ENCODE data around the gene UNCX.

The UNCX gene

GRCh38 chr7:1232623-1233332, at the start of gene UNCX:
Gene UNCX (plus strand): TSS chr7:1232872. CDS start chr7:1233018, 146 bp downstream.
- TF ChIP-seq, protein P1, sequence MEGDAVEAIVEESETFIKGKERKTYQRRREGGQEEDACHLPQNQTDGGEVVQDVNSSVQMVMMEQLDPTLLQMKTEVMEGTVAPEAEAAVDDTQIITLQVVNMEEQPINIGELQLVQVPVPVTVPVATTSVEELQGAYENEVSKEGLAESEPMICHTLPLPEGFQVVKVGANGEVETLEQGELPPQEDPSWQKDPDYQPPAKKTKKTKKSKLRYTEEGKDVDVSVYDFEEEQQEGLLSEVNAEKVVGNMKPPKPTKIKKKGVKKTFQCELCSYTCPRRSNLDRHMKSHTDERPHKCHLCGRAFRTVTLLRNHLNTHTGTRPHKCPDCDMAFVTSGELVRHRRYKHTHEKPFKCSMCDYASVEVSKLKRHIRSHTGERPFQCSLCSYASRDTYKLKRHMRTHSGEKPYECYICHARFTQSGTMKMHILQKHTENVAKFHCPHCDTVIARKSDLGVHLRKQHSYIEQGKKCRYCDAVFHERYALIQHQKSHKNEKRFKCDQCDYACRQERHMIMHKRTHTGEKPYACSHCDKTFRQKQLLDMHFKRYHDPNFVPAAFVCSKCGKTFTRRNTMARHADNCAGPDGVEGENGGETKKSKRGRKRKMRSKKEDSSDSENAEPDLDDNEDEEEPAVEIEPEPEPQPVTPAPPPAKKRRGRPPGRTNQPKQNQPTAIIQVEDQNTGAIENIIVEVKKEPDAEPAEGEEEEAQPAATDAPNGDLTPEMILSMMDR (IDR thresholded peaks at IDR 0.05), result no peak

GRCh38 chr7:1187127-1187526, 45.5 kb upstream of the UNCX start:
- TF ChIP-seq, protein P1 (IDR thresholded peaks at IDR 0.05), result no peak

DNA sequence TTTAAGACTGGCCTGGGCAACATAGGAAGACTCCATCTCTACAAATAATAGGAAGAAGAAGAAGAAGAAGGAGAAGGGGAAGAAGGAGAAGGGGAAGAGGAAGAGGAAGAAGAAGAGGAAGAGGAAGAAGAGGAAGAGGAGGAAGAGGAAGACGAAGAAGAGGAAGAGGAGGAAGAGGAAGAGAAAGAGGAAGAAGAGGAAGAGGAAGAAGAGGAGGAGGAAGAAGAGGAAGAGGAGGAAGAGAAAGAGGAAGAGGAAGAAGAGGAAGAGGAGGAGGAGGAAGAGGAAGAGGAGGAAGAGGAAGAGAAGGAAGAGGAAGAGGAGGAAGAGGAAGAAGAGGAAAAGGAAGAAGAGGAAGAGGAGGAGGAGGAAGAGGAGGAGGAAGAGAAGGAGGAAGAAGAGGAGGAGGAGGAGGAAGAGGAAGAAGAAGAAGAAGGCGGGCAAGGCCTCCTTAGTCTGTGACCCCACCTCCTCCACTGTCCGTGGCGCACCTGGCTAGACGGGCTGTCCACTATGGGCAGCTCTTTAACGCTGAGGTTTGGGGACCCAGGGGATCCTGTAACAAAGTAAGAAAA, 43.9 kb upstream of the UNCX start:
- TF ChIP-seq, protein P1 (IDR thresholded peaks at IDR 0.05), result no peak

DNA sequence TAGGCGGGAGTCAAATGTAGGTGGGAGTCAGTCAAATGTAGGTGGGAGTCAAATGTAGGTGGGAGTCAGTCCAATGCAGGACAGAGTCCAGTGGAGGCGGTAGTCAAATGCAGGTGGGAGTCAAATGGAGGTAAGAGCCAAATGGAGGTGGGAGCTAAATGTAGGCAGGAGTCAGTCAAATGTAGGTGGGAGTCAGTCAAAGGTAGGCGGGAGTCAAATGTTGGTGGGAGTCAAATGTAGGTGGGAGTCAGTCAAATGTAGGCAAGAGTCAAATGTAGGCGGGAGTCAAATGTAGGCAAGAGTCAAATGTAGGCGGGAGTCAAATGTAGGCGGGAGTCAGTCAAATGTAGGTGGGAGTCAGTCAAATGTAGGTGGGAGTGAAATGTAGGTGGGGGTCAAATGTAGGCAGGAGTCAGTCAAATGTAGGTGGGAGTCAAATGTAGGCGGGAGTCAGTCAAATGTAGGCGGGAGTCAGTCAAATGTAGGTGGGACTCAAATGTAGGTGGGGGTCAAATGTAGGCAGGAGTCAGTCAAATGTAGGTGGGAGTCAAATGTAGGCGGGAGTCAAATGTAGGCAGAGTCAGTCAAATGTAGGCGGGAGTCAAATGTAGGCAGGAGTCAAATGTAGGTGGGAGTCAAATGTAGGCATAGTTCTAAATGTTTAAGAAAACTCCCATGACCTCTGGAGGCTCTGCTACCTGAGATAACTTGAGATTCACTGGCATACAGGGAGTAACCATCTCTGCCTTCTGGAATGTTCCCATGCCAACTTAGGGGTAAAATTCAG, 42.5 kb upstream of the UNCX start:
- TF ChIP-seq, protein P1 (IDR thresholded peaks at IDR 0.05), result no peak

DNA sequence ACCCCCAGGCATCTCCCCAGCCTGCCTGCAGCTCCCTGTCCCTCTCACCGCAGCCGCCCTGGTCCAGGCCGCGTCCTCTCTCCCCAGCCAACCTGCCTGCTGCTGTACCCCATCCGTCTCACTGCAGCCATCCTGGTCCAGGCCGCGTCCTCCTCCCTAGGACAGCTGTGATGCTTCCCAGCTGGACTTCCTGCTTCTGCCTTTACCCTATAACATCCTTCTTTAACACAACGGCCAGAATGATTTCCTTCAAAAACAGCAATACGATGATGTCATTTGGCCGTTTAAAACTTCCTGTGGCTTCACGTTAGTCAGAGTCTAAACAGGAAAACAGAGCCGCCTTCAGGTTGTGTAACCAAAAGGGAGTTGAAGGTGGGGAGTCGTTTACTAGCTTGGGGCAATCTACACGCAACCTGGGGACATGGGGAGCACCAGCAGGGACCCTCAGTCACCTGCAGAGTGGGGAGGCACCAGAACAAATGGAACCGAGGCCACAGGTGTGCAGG, 40.4 kb upstream of the UNCX start:
- TF ChIP-seq, protein P1 (IDR thresholded peaks at IDR 0.05), result no peak

DNA sequence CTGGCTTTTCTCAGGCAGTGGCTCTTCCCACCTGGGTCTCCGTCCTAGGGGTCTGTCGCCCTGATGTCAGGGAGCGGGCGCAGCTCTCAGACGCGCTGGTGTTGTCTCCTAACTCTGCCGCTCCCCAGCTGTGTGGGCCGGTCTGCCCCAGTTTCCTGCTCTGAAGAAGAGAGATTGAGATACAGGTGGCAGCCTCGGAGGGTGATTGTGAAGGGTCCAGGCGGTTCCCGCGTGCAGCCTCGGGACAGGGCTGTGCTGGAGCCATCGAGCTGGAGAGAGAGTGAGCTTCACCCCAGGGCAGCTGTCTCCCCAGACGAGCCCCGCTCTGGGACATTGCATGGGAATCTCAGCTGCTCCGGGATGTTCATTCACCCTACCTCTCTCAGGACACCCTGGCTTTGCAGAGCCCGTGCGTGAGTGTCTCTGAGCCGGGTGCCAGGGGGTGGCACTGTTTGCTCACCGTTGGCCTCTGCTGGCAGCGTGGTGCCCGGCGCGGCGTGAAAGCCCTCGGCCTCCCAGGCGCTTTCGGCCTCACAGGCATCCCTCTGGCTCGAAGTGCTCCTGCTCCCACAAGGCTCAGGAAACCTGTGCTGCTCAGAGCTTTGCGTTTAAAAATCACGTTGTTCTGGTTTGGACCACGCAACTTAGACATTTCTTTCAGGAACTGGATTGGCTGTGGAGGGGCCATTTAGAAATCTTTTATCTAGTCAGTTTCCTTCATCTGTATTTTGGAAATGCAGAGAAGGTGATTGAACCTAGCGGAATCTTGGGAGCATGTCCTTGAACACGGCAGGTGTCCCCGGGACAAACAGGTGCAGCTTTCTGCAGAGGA, 38.9 kb upstream of the UNCX start:
- TF ChIP-seq, protein P1 (IDR thresholded peaks at IDR 0.05), result peak; percentile 81

- TF ChIP-seq, protein P1 (IDR thresholded peaks at IDR 0.05), result no peak
Observed at GRCh38 chr7:1196950-1197349, 35.7 kb upstream of the UNCX start.
